ENCODE results near the gene NRXN3.

Gene NRXN3

GRCh38 chr14:79583738-79584408 is 1413.7 kb downstream of the NRXN3 start:
- DNase-seq (ENCODE audit: low spot score) = no peak
- TF ChIP-seq CTCF (IDR thresholded peaks at IDR 0.05; ENCODE audit: borderline replicate concordance, control extremely low read depth, extremely low read depth, insufficient read depth, missing control alignments) = no peak
- in situ Hi-C loops (cut with MboI; ENCODE audit: low sequenced_read_pairs, unreplicated experiment) = no loop called here

GRCh38 chr14:79584679-79585078 is 1414.5 kb downstream of the NRXN3 start:
- TF ChIP-seq CTCF (IDR thresholded peaks at IDR 0.05; ENCODE audit: borderline replicate concordance, control extremely low read depth, extremely low read depth, insufficient read depth, missing control alignments) = no peak
- in situ Hi-C loops (cut with MboI; ENCODE audit: low sequenced_read_pairs, unreplicated experiment) = no loop called here
- no peak for DNase-seq (ENCODE audit: low spot score)

GRCh38 chr14:79585845-79586244 is 1415.7 kb downstream of the NRXN3 start:
- in situ Hi-C loops (cut with MboI; ENCODE audit: low sequenced_read_pairs, unreplicated experiment) = no loop called here
- no peak for DNase-seq (ENCODE audit: low spot score)
- no peak for TF ChIP-seq CTCF (IDR thresholded peaks at IDR 0.05; ENCODE audit: borderline replicate concordance, control extremely low read depth, extremely low read depth, insufficient read depth, missing control alignments)

- no peak for TF ChIP-seq CTCF (IDR thresholded peaks at IDR 0.05; ENCODE audit: borderline replicate concordance, control extremely low read depth, extremely low read depth, insufficient read depth, missing control alignments)
- in situ Hi-C loops (cut with MboI; ENCODE audit: low sequenced_read_pairs, unreplicated experiment) = no loop called here
- DNase-seq (ENCODE audit: low spot score) = no peak
Measured at GRCh38 chr14:79586416-79586815, 1416.2 kb downstream of the NRXN3 start.

- no peak for TF ChIP-seq CTCF (IDR thresholded peaks at IDR 0.05; ENCODE audit: borderline replicate concordance, control extremely low read depth, extremely low read depth, insufficient read depth, missing control alignments)
- in situ Hi-C loops (cut with MboI; ENCODE audit: low sequenced_read_pairs, unreplicated experiment) = no loop called here
- DNase-seq (ENCODE audit: low spot score) = no peak
Measured at GRCh38 chr14:79586989-79587598, 1416.9 kb downstream of the NRXN3 start.

- DNase-seq (ENCODE audit: low spot score) = no peak
- no peak for TF ChIP-seq CTCF (IDR thresholded peaks at IDR 0.05; ENCODE audit: borderline replicate concordance, control extremely low read depth, extremely low read depth, insufficient read depth, missing control alignments)
- in situ Hi-C loops (cut with MboI; ENCODE audit: low sequenced_read_pairs, unreplicated experiment) = no loop called here
Measured at GRCh38 chr14:79587875-79588274, 1417.7 kb downstream of the NRXN3 start.
